Stimulated activated CD4-positive, alpha-beta T cell treated with anti-CD3 and anti-CD28 coated beads, TNF-alpha, amount 100 ng/mL, for 1 hour (primary cell): ENCODE measurements around the gene FOXA1.

Source experiments
- DNase-seq, 3 donors: peaks; one replicate each; pipeline ENCODE4 v3.0.0-alpha.2; 2020; ENCODE audit warnings: low read depth in 3 of 3, low spot score in 1 of 3

FOXA1 gene

DNA sequence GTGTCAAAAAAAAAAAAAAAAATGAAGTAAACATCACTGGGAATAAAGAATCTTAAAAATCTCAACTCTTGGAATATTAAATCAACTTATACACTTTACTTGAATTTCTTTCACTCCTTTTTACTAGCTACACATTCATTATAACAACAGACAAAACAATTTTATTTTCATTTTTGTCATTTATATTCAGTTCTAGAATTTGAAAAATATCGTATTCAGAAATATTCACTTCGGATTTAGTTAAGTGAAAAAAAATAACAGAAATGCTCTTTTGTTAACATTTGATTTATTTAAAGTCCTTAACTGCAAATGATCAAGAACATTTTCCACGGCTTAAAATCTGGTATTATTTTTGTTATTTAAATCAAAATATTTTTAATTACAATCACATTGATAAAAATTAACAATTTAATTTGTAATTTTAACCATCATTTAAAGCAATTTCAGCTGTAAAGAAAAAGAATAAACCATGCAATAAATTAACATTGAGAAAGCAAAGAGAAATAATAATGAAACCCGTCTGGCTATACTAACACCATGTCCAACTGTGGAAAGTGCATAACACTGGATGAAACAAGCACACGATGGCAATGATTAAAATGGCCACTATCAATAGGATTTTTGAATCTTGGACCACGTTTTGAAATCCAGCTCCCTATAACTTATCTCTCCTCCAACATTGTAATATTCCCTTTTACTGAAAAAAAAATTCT is 5.2 kb downstream of the FOXA1 start:
- no peak for DNase-seq

- no peak for DNase-seq
These were observed 5.9 kb downstream of the FOXA1 start for GRCh38 chr14:37588956-37589714.

- DNase-seq, result no peak
These were observed 6.4 kb downstream of the FOXA1 start for GRCh38 chr14:37588667-37588955.

DNA sequence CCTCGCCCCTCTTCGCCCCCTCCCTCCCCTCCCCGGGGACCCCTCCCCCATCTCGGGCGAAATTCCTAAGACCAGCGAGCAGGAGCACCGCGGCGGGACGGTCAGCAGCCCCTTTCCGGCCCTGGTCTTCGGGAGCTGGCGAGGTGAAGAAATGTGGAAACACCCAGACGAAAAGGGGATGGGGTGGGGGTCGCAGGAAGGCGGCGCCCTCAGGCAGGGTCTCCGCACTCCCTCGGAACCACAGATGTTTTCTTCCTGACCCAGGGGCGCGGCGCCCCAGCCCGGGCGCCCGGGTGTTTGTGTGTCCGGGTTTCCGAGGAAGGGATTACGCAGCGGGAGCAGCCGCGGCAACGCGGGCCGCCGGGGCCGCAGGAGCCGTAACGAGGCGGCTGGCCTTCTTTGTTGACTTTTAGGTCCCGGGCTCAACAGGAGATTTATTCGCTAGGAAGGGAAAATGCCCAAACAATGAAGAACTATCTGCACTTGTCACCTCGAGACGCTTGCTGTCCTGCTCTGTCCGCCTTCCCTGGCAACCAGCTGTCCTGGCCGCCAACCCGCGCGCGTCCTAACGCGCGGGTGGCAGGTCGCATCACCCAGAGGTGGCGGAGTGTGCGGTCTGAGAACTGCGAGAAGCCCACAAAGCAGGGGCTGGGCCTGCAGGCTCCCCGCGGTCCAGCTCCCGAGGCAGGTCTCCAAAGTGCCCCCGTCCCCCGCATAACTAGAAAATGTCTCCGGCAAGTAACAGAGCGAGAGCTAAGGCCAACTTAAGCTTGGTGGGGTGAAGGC is 7.0 kb downstream of the FOXA1 start:
- DNase-seq, result no peak

- no peak for DNase-seq
These were observed 7.8 kb downstream of the FOXA1 start for GRCh38 chr14:37587131-37587803.

- no peak for DNase-seq
These were observed 8.3 kb downstream of the FOXA1 start for GRCh38 chr14:37586797-37587130.

GRCh38 chr14:37585971-37586796 is 8.9 kb downstream of the FOXA1 start:
- no peak for DNase-seq

DNA sequence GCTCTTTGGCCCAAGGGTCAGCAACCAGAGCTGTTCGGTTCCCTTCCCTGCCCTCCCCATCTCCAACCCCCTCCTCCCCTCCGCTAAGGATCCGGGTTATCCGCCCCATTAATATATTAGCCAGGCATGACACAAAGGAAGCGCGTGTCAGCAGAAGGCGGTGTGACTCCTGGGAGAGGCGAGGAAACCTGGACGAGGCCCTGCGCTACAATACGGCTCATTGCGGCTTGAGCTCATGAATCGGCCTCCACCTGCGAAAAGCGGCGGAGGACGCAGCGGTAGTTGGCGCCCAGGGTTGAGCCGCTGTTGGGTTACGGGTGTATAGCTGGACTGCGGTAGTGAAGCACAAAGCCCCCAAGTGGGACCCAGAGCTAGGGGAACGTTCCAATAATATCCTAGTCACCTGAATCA is 9.9 kb downstream of the FOXA1 start:
- DNase-seq, result no peak

- DNase-seq, result no peak
These were observed 10.6 kb downstream of the FOXA1 start for GRCh38 chr14:37584211-37585100.

GRCh38 chr14:37583358-37584210 is 11.5 kb downstream of the FOXA1 start:
- DNase-seq, result no peak

- no peak for DNase-seq
These were observed 14.9 kb downstream of the FOXA1 start for GRCh38 chr14:37580146-37580545.

- no peak for DNase-seq
These were observed 15.8 kb downstream of the FOXA1 start for GRCh38 chr14:37579274-37579673.

DNA sequence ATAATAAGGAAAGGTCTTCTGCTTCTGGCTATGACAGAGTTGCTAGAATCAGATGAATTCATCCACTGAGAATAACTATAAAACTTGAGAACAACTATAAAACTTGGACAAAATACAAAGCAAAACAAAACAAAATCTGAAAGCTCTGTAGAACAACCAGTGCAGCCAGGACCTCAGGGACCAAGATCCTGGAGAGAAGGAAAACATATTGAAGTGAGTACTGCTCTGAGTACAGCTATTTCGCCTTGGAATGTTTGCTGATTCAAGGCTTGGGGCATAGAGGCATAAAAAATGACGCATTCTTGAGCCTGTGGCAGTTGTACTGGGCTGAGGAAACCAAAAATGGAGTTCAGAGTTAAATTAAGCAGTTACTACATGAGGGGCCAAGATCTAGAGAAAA is 21.7 kb downstream of the FOXA1 start:
- no peak for DNase-seq

DNA sequence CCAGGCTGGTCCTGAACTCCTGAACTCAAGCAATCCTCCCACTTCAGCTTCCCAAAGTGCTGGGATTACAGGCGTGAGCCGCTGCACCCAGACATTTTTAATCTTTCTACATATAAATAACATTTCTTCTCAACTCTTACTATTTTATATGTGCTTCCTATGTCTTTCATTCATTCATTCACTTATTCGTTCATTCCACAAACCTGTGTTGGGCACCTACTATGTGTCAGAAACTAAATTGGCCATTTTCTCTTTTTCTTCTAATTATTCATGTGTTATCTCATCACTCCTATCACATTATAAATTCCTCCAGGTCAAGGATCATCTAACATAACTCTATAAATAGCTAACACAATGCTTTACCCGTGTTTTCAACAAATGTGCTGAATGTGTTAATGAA is 23.7 kb downstream of the FOXA1 start:
- no peak for DNase-seq

- no peak for DNase-seq
These were observed 25.3 kb downstream of the FOXA1 start for GRCh38 chr14:37569729-37570128.

- no peak for DNase-seq
These were observed 28.2 kb downstream of the FOXA1 start for GRCh38 chr14:37566811-37567371.

GRCh38 chr14:37565550-37565949 is 29.5 kb downstream of the FOXA1 start:
- no peak for DNase-seq

GRCh38 chr14:37563189-37563588 is 31.9 kb downstream of the FOXA1 start:
- no peak for DNase-seq

DNA sequence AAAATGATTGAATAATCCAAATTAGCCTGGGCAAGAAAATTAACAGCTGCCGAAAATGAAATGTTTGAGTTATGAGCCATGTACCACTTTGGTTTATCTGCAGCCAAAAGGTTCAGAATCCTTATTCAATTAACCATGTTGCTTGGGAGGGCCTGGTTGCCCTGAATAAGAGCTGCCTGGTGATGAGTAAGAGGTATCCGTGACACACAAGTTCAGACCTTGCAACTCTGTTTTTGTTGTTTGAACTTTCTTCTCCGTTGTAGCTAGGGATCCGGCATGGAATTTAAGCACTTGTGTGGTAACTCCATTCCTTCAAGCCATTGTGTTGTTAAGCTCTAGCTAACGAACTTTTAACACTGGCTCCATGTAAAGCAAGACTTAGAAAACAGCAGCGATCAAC is 35.7 kb downstream of the FOXA1 start:
- no peak for DNase-seq
